DND-41 (cell line): ENCODE results near the gene RGS12.

Experiments
- ATAC-seq: fragments of 200-7000 bp; cut with Tn5 transposase; 3 replicates; pipeline ENCODE4 v1.9.1; 2021; ENCODE audit warnings: low read depth; ENCODE audit not compliant: insufficient read depth
- DNase-seq: peaks from one replicate; pipeline ENCODE4 v3.0.0-alpha.2; 2020
- H2AFZ ChIP-seq: 2 replicates; pipeline ENCODE4 v1.6.0; 2012; ENCODE audit warnings: low read depth, low read length
- H3K27ac ChIP-seq: 2 replicates; pipeline ENCODE4 v1.5.1; 2012; ENCODE audit warnings: low read length, inconsistent platforms
- H3K27me3 ChIP-seq: fragments of 200-600 bp; sonication (generic); 2 replicates; pipeline ENCODE4 v1.6.0; 2012; ENCODE audit warnings: low read length, mild to moderate bottlenecking, inconsistent platforms; ENCODE audit not compliant: insufficient read depth, poor library complexity
- H3K36me3 ChIP-seq: 2 replicates; pipeline ENCODE4 v1.5.1; 2012; ENCODE audit warnings: low read length, inconsistent platforms; ENCODE audit not compliant: insufficient read depth
- H3K4me1 ChIP-seq: 2 replicates; pipeline ENCODE4 v1.5.1; 2012; ENCODE audit warnings: mild to moderate bottlenecking, low read length; ENCODE audit not compliant: insufficient read depth
- H3K4me2 ChIP-seq: 2 replicates; pipeline ENCODE4 v1.6.0; 2012; ENCODE audit warnings: mild to moderate bottlenecking, moderate library complexity, low read length, inconsistent platforms; ENCODE audit not compliant: insufficient read depth
- H3K4me3 ChIP-seq, 2 experiments: fragments of 200-600 bp in 1 of 2; shearing (Covaris generic) in 1 of 2; 2 replicates each; pipeline ENCODE4 v1.5.1; 2012 to 2016; ENCODE audit warnings: inconsistent platforms in 2 of 2, low read length in 2 of 2, mild to moderate bottlenecking in 2 of 2, low read depth in 1 of 2, moderate library complexity in 1 of 2
- H3K79me2 ChIP-seq: 2 replicates; pipeline ENCODE4 v1.6.0; 2012; ENCODE audit warnings: low read length, inconsistent platforms; ENCODE audit not compliant: insufficient read depth
- H3K9ac ChIP-seq: 2 replicates; pipeline ENCODE4 v1.6.0; 2012; ENCODE audit warnings: low read depth, mild to moderate bottlenecking, inconsistent platforms, low read length, moderate library complexity
- H3K9me3 ChIP-seq: 2 replicates; pipeline ENCODE4 v1.5.1; 2012; ENCODE audit warnings: low read length, moderate library complexity, mild to moderate bottlenecking, inconsistent platforms; ENCODE audit not compliant: insufficient read depth, severe bottlenecking
- H4K20me1 ChIP-seq: 2 replicates; pipeline ENCODE4 v1.6.0; 2012; ENCODE audit warnings: low read length; ENCODE audit not compliant: insufficient read depth
- CTCF ChIP-seq: IDR thresholded peaks from 2 replicates; pipeline ENCODE4 v1.5.1; 2012; ENCODE audit warnings: borderline replicate concordance, low read length, moderate library complexity, mild to moderate bottlenecking; ENCODE audit not compliant: poor library complexity, severe bottlenecking; ENCODE audit errors: extremely low read depth
- EZH2 ChIP-seq: IDR thresholded peaks from 3 replicates; pipeline ENCODE4 v1.6.1; 2012; ENCODE audit warnings: borderline replicate concordance, low read depth, mild to moderate bottlenecking, moderate library complexity, low read length, inconsistent platforms; ENCODE audit not compliant: severe bottlenecking

RGS12 gene

GRCh38 chr4:3247399-3248177 lies 45.2 kb upstream of the RGS12 start:
- peaks cover 10% of the 10 kb centered on the region for H4K20me1 ChIP-seq
- no peaks in the 10 kb centered on the region for H3K4me1 ChIP-seq
- H3K36me3 ChIP-seq = no peaks in the 10 kb centered on the region
- H2AFZ ChIP-seq = no peak overlapping the region
- no peaks in the 10 kb centered on the region for H3K9me3 ChIP-seq
- H3K79me2 ChIP-seq = no peaks in the 10 kb centered on the region
- no peak for DNase-seq
- H3K4me3 ChIP-seq = no peak overlapping the region
- TF ChIP-seq CTCF (no peak), EZH2 (no peak)
- no peak overlapping the region for H3K9ac ChIP-seq
- no peak for ATAC-seq
- no peak overlapping the region for H3K27ac ChIP-seq
- H3K4me2 ChIP-seq = no peak overlapping the region
- H3K27me3 ChIP-seq = no peaks in the 10 kb centered on the region

GRCh38 chr4:3248178-3248480 lies 44.7 kb upstream of the RGS12 start:
- H3K4me1 ChIP-seq = no peaks in the 10 kb centered on the region
- H3K4me2 ChIP-seq = no peak overlapping the region
- H3K9me3 ChIP-seq = no peaks in the 10 kb centered on the region
- no peaks in the 10 kb centered on the region for H3K36me3 ChIP-seq
- no peak overlapping the region for H3K4me3 ChIP-seq
- peaks cover 10% of the 10 kb centered on the region for H4K20me1 ChIP-seq
- no peak overlapping the region for H3K27ac ChIP-seq
- no peak overlapping the region for H2AFZ ChIP-seq
- TF ChIP-seq EZH2 (no peak), CTCF (no peak)
- ATAC-seq = no peak
- no peak overlapping the region for H3K9ac ChIP-seq
- H3K79me2 ChIP-seq = no peaks in the 10 kb centered on the region
- no peak for DNase-seq
- H3K27me3 ChIP-seq = no peaks in the 10 kb centered on the region

GRCh38 chr4:3248811-3249661 lies 43.8 kb upstream of the RGS12 start, which contains the start of gene MSANTD1:
MSANTD1 (plus strand) TSS chr4:3249159; CDS start chr4:3249223, 64 bp downstream.
- Histone ChIP-seq H3K9me3 (no peaks in the 10 kb centered on the region), H2AFZ (no peak within 1 kb of the TSS), H4K20me1 (peaks cover 7% of the 10 kb centered on the region), H3K27me3 (no peaks in the 10 kb centered on the region), H3K36me3 (no peaks in the 10 kb centered on the region), H3K4me2 (no peak within 1 kb of the TSS), H3K4me3 (no peak within 1 kb of the TSS), H3K4me1 (no peaks in the 10 kb centered on the region), H3K27ac (no peak within 1 kb of the TSS), H3K79me2 (no peaks in the 10 kb centered on the region), H3K9ac (no peak within 1 kb of the TSS)
- no peak for TF ChIP-seq EZH2
- TF ChIP-seq CTCF = no peak
- no peak for ATAC-seq
- DNase-seq = no peak
